HEK293T (cell line): ENCODE data around the gene ARMS2.

Source experiments
- ARNT ChIP-seq: fragments of 450-650 bp; IDR thresholded peaks from 2 replicates; pipeline ENCODE4 v1.6.1; 2017; ENCODE audit warnings: mild to moderate bottlenecking
- BHLHE40 ChIP-seq: fragments of 450-650 bp; IDR thresholded peaks from 2 replicates; pipeline ENCODE4 v1.6.1; 2016; ENCODE audit warnings: mild to moderate bottlenecking, moderate library complexity, borderline replicate concordance
- FOXA1 ChIP-seq: fragments of 450-650 bp; IDR thresholded peaks from 2 replicates; pipeline ENCODE4 v1.6.1; 2016; ENCODE audit warnings: mild to moderate bottlenecking
- FOXK2 ChIP-seq: fragments of 450-650 bp; IDR thresholded peaks from 2 replicates; pipeline ENCODE4 v1.6.1; 2016; ENCODE audit warnings: mild to moderate bottlenecking
- FOXM1 ChIP-seq: fragments of 450-650 bp; IDR thresholded peaks from 2 replicates; pipeline ENCODE4 v1.6.1; 2017; ENCODE audit warnings: mild to moderate bottlenecking, borderline replicate concordance
- HDGF ChIP-seq: fragments of 450-650 bp; IDR thresholded peaks from 2 replicates; pipeline ENCODE4 v1.6.1; 2017; ENCODE audit warnings: antibody characterized with exemption, borderline replicate concordance
- L3MBTL2 ChIP-seq: fragments of 450-650 bp; conservative IDR thresholded peaks from 2 replicates; pipeline ENCODE4 v1.6.1; 2016; ENCODE audit warnings: mild to moderate bottlenecking
- SP1 ChIP-seq: fragments of 450-650 bp; IDR thresholded peaks from 2 replicates; pipeline ENCODE4 v1.6.1; 2017
- SUZ12 ChIP-seq: fragments of 450-650 bp; IDR thresholded peaks from 2 replicates; pipeline ENCODE4 v1.6.1; 2016; ENCODE audit warnings: mild to moderate bottlenecking
- TARDBP ChIP-seq: fragments of 450-650 bp; IDR thresholded peaks from 2 replicates; pipeline ENCODE4 v1.6.1; 2016
- TF ChIP-seq, protein P1 (sequence below): fragments of 450-650 bp; IDR thresholded peaks from 2 replicates; pipeline ENCODE4 v1.6.1; 2016

DNA sequence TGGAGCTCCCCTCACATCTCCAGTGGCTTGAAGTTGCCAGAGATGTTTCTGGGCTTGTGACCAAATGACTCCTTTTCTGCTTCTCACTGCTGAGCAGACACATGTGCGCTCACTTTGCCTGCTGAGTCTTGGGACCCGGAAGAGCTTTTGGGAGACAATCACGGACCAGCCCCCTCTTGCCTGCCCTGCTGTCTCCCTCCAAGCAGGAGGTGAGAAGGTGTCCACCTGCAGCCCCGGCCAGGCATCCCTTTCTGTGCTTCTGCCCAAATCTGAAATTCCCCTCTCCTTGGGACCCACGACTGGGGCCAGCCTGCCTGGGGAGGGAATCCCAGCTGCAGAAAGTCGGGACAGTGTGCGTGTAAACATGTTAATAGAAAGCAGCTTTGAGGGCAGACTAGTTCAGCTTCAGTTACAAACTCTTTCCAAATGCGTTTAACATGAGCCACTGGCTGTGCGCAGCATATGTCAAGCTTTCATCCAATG, 38.6 kb downstream of the ARMS2 start:
- TF ChIP-seq L3MBTL2 (no peak), FOXM1 (no peak), SP1 (no peak), BHLHE40 (no peak), SUZ12 (no peak), ARNT (no peak), FOXA1 (no peak), HDGF (no peak), TARDBP (no peak), FOXK2 (no peak)
- TF ChIP-seq, protein P1, sequence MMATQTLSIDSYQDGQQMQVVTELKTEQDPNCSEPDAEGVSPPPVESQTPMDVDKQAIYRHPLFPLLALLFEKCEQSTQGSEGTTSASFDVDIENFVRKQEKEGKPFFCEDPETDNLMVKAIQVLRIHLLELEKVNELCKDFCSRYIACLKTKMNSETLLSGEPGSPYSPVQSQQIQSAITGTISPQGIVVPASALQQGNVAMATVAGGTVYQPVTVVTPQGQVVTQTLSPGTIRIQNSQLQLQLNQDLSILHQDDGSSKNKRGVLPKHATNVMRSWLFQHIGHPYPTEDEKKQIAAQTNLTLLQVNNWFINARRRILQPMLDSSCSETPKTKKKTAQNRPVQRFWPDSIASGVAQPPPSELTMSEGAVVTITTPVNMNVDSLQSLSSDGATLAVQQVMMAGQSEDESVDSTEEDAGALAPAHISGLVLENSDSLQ: no peak
